Spleen (tissue), 11 donors: ENCODE data around the gene SRD5A2. TPM values are rescaled to one million over a fixed set of nuclear protein-coding genes. Genes with fewer than 3 reads are reported as not detected.
"Not testable (repeated sequence)": the region's sequence is repeated elsewhere in the genome, so short reads cannot be mapped to it uniquely, and the experiment has no call there.

ENCODE experiments used
- DNase-seq: peaks from one replicate; pipeline ENCODE4 v3.0.0-alpha.2; 2020
- H3K27ac ChIP-seq, 8 donors: fragments of 200-600 bp; sonication (generic) in 7 of 8; 1 replicate in 4 of 8; 2 replicates in 4 of 8; pipeline versions ENCODE4 v1.5.0 to v1.8.0; 2016 to 2021; ENCODE audit warnings: inconsistent platforms in 4 of 8, mild to moderate bottlenecking in 4 of 8, moderate library complexity in 1 of 8
- H3K27me3 ChIP-seq, 7 donors: fragments of 200-600 bp; sonication (generic) in 6 of 7; replicated peaks in 1 of 7; 1 replicate in 4 of 7; 2 replicates in 3 of 7; pipeline versions ENCODE4 v1.5.0 to v1.8.0; 2016 to 2021; ENCODE audit warnings: inconsistent platforms in 3 of 7, mild to moderate bottlenecking in 1 of 7
- H3K36me3 ChIP-seq, 6 donors: fragments of 200-600 bp; sonication (generic) in 5 of 6; 1 replicate in 4 of 6; 2 replicates in 2 of 6; pipeline versions ENCODE4 v1.5.0 to v1.8.0; 2016 to 2021; ENCODE audit warnings: inconsistent platforms in 2 of 6
- H3K4me1 ChIP-seq, 6 donors: fragments of 200-600 bp; sonication (generic) in 5 of 6; 1 replicate in 3 of 6; 2 replicates in 3 of 6; pipeline versions ENCODE4 v1.5.0 to v1.8.0; 2016 to 2021; ENCODE audit warnings: inconsistent platforms in 3 of 6
- H3K4me3 ChIP-seq, 8 donors: fragments of 200-600 bp; sonication (generic) in 7 of 8; 1 replicate in 4 of 8; 2 replicates in 4 of 8; pipeline versions ENCODE4 v1.5.0 to v1.8.0; 2016 to 2021; ENCODE audit warnings: inconsistent platforms in 4 of 8, mild to moderate bottlenecking in 4 of 8, moderate library complexity in 2 of 8
- H3K9me3 ChIP-seq, 8 donors: fragments of 200-600 bp; sonication (generic) in 7 of 8; 1 replicate in 4 of 8; 2 replicates in 4 of 8; pipeline versions ENCODE4 v1.5.0 to v1.8.0; 2016 to 2021; ENCODE audit warnings: inconsistent platforms in 4 of 8
- POLR2A ChIP-seq, 3 donors: fragments of 450-650 bp; IDR thresholded peaks; one replicate each; pipeline ENCODE4 v1.5.1; 2017; ENCODE audit warnings: antibody characterized with exemption in 3 of 3, mild to moderate bottlenecking in 1 of 3
- POLR2AphosphoS5 ChIP-seq, 3 donors: sonication (generic); formaldehyde crosslinking; IDR thresholded peaks; one replicate each; pipeline ENCODE4 v1.5.1; 2017; ENCODE audit warnings: antibody characterized with exemption in 3 of 3
- WGBS, 5 donors: extraction: QIAGEN DNeasy Blood & Tissue Kit in 3 of 5; methylation state at CpG; one replicate each; pipeline versions ENCODE4 v1.1.5 to v1.1.7; 2013 to 2018; 5-methylcytosine and 5-hydroxymethylcytosine counted together
- intact Hi-C: fragments of 100-400 bp; cut with DNase I; formaldehyde crosslinking; loops from one replicate; pipeline ENCODE4 v1.15.0; 2023; ENCODE audit warnings: low total_unique reads
- polyA plus RNA-seq, 3 donors: library from polyadenylated mRNA; stranded (reverse); fragments of 200-250 nt; gene quantifications; one replicate each; pipeline ENCODE4 v1.2.1, GENCODE V29; 2013
- total RNA-seq, 7 donors: library from RNA; depleted of rRNA in 3 of 7; stranded (reverse); fragments of >200 nt in 3 of 7; fragmentation: NEBNext Ultra II Directional in 4 of 7; extraction: Animal tissue kit (Norgen Biotek cat#: 25700) in 4 of 7; gene quantifications; one replicate each; pipeline versions ENCODE4 v1.1.0 to v1.2.1, GENCODE V29; 2016 to 2021
- TF ChIP-seq, protein P1 (sequence below), 11 experiments: fragments of 200-600 bp in 7 of 11; fragments of 450-650 bp in 4 of 11; sonication (generic) in 4 of 11; IDR thresholded peaks in 8 of 11; conservative IDR thresholded peaks in 3 of 11; 1 replicate in 7 of 11; 2 replicates in 4 of 11; pipeline versions ENCODE4 v1.4.0 to v1.8.0; 2016 to 2021; ENCODE audit warnings: antibody characterized with exemption in 11 of 11, inconsistent platforms in 4 of 11, mild to moderate bottlenecking in 1 of 11
- donor health status: healthy with polysubstance abuse.
- donor health status: DM: no; HTN: no; CAD: no; lungs with moderate emphysema.
- donor health status: DM: no; HTN: no; CAD: no.
- donor health status: Bipolar disorder and iron deficiency.
- donor health status: healthy.
- donor health status: DM: no; HTN: no; CAD: no.
- donor health status: DM: yes; HTN: yes; CAD: no.

SRD5A2 gene
- total and polyA plus RNA-seq, 10 donors = 0.02 to 0.06 TPM; not detected in 8

DNA sequence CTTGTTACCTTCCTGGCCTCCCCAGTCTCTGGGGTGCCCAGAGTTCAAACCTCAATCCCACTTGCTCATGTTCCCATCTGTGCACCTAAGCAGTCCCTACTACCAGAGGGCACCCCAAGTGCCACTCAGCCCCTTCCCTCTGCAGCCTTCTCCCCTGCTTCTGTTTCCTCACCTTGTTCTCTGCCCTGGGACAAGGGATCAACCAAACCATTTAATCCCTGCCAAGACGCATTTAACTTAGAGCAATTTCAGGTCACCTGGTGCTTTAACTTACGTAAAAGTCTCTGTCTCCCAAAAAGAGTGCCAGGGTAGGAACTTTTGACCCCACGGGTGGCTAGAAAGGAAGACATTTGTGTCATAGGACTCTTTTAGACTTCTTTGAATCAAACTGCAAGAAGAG is 67.2 kb downstream of the SRD5A2 start:
- 84 to 97% (median 94%) methylated on average over 3 of the region's 3 CpGs for WGBS, 5 donors
- Histone ChIP-seq H3K27me3 (peaks cover 0 to 7% (median 0%) of the 10 kb centered on the region in 7 donors), H3K9me3 (no peaks in the 10 kb centered on the region), H3K27ac (no peak overlapping the region), H3K36me3 (no peaks in the 10 kb centered on the region), H3K4me3 (no peak overlapping the region), H3K4me1 (no peaks in the 10 kb centered on the region)
- intact Hi-C loops = no loop called here
- TF ChIP-seq POLR2A (IDR thresholded peaks at IDR 0.05) = no peak
- TF ChIP-seq POLR2AphosphoS5 (IDR thresholded peaks at IDR 0.05) = no peak
- TF ChIP-seq, protein P1, sequence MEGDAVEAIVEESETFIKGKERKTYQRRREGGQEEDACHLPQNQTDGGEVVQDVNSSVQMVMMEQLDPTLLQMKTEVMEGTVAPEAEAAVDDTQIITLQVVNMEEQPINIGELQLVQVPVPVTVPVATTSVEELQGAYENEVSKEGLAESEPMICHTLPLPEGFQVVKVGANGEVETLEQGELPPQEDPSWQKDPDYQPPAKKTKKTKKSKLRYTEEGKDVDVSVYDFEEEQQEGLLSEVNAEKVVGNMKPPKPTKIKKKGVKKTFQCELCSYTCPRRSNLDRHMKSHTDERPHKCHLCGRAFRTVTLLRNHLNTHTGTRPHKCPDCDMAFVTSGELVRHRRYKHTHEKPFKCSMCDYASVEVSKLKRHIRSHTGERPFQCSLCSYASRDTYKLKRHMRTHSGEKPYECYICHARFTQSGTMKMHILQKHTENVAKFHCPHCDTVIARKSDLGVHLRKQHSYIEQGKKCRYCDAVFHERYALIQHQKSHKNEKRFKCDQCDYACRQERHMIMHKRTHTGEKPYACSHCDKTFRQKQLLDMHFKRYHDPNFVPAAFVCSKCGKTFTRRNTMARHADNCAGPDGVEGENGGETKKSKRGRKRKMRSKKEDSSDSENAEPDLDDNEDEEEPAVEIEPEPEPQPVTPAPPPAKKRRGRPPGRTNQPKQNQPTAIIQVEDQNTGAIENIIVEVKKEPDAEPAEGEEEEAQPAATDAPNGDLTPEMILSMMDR (IDR thresholded peaks at IDR 0.05 in 8 of 11, conservative IDR thresholded peaks at IDR 0.05 in 3 of 11) = no peak
- DNase-seq = no peak

DNA sequence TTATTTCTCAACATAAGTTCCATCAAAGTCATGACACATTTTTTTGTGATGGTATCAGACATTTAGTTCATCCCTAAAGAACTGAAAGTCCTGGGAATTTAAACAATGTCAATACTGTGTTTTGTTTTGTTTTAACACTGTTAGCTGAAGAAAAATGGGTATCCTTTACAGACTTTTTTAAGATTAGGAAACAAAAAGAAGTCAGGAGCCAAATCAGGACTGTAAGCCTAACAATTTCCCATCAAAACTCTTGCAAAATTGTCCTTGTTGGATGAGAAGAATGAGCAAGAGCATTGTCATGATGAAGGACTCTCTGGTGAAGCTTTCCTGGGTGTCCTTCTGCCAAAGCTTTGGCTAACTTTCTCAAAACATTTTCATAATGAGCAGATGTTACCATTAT is 69.4 kb downstream of the SRD5A2 start:
- H3K9me3 ChIP-seq = no peaks in the 10 kb centered on the region
- no peak overlapping the region for H3K4me3 ChIP-seq
- no peaks in the 10 kb centered on the region for H3K4me1 ChIP-seq
- H3K27me3 ChIP-seq = no peaks in the 10 kb centered on the region
- DNase-seq = no peak
- no peak for TF ChIP-seq POLR2AphosphoS5 (IDR thresholded peaks at IDR 0.05)
- TF ChIP-seq, protein P1 (IDR thresholded peaks at IDR 0.05 in 8 of 11, conservative IDR thresholded peaks at IDR 0.05 in 3 of 11) = no peak
- TF ChIP-seq POLR2A (IDR thresholded peaks at IDR 0.05) = no peak
- no peaks in the 10 kb centered on the region for H3K36me3 ChIP-seq
- H3K27ac ChIP-seq = no peak overlapping the region
- intact Hi-C loops = no loop called here

DNA sequence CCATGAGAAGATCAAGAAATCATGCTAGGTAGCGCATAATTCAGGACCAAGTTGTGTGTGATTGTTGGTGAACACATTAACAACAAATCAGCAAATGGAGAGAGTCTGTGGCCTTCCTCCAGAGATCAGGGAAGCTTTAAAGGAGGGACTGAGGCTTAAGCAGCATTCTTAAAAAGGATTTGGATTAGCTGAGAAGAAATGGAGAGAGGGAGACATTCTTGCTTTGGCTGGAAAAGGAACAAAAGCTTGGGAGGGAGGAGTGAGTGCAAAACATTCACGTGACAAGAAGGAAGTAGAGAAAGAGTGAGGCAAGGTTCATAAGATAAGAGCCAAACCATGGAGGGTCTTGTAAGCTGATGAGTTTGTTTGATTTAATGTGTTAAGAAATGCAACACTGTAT is 75.6 kb downstream of the SRD5A2 start:
- DNase-seq = no peak
- no peak for TF ChIP-seq POLR2A (IDR thresholded peaks at IDR 0.05)
- TF ChIP-seq POLR2AphosphoS5 (IDR thresholded peaks at IDR 0.05) = no peak
- TF ChIP-seq, protein P1 (IDR thresholded peaks at IDR 0.05 in 8 of 11, conservative IDR thresholded peaks at IDR 0.05 in 3 of 11) = no peak
- H3K27ac ChIP-seq = no peak overlapping the region
- intact Hi-C loops = no loop called here
- H3K36me3 ChIP-seq = no peaks in the 10 kb centered on the region
- no peak overlapping the region for H3K4me3 ChIP-seq
- H3K4me1 ChIP-seq = no peaks in the 10 kb centered on the region
- 51 to 70% (median 62%) methylated on average over 2 of the region's 2 CpGs for WGBS, 5 donors
- H3K9me3 ChIP-seq = peaks cover 0 to 5% (median 0%) of the 10 kb centered on the region in 8 donors
- no peaks in the 10 kb centered on the region for H3K27me3 ChIP-seq

DNA sequence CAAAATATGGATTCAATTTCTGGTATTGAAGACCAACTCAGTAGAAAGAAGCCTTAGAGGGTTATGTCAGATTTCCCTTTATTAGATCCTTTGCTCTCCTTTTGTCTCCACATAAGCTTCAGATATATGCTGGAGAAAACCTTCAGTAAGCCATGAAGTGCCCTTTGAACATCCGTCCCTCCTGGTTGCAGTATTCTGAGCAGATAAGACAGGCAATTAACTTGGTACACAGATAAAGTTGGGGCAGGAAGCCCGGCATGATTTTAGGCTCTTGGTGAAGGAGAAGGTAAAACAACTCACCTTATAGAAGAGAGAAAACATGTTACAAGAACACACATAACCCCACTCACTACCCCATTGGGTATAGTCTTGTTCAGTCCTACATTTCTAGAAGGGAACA is 76.4 kb downstream of the SRD5A2 start:
- TF ChIP-seq POLR2AphosphoS5 (IDR thresholded peaks at IDR 0.05) (no peak), POLR2A (IDR thresholded peaks at IDR 0.05) (no peak)
- TF ChIP-seq, protein P1 (IDR thresholded peaks at IDR 0.05 in 8 of 11, conservative IDR thresholded peaks at IDR 0.05 in 3 of 11) = no peak
- no peaks in the 10 kb centered on the region for H3K36me3 ChIP-seq
- no peaks in the 10 kb centered on the region for H3K4me1 ChIP-seq
- 83 to 94% (median 91%) methylated on average over 2 of the region's 2 CpGs for WGBS, 5 donors
- DNase-seq = no peak
- H3K4me3 ChIP-seq = no peak overlapping the region
- no peaks in the 10 kb centered on the region for H3K27me3 ChIP-seq
- peaks cover 0 to 5% (median 0%) of the 10 kb centered on the region in 8 donors for H3K9me3 ChIP-seq
- intact Hi-C loops = no loop called here
- H3K27ac ChIP-seq = no peak overlapping the region

DNA sequence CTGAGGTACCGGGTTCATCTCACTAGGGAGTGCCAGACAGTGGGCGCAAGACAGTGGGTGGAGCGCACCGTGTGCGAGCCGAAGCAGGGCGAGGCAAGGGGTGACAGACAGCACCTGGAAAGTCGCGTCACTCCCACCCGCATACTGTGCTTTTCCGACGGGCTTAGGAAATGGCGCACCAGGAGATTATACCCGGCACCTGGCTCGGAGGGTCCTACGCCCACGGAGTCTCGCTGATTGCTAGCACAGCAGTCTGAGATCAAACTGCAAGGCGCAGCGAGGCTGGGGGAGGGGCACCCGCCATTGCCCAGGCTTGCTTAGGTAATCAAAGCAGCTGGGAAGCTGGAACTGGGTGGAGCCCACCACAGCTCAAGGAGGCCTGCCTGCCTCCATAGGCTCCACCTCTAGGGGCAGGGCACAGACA is 84.3 kb downstream of the SRD5A2 start:
- intact Hi-C loops, H3K27ac ChIP-seq, H3K4me1 ChIP-seq, H3K4me3 ChIP-seq, H3K27me3 ChIP-seq, DNase-seq, H3K36me3 ChIP-seq: not testable (repeated sequence)
- peaks cover 0 to 10% (median 0%) of the 10 kb centered on the region in 8 donors for H3K9me3 ChIP-seq
- WGBS, 5 donors = 81 to 89% (median 86%) methylated on average over 21 of the region's 21 CpGs

DNA sequence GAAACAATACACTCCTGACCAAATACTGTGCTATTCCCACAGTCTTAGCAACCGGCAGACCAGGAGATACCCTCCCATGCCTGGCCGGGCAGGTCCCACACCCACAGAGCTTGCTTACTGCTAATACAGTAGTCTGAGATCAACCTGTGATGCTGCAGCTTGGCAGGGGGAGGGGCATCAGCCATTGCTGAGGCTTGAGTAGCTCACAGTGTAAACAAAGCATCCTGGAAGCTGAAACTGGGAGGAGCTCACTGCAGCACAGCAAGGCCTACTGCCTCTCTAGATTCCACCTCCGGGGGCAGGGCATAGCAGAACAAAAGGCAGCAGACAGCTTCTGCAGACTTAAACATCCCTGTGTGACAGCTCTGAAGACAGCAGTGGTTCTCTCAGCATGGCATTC is 91.4 kb downstream of the SRD5A2 start:
- WGBS, 5 donors = 68 to 83% (median 69%) methylated on average over 3 of the region's 3 CpGs
- intact Hi-C loops = not testable (repeated sequence)

More for the DNA sequence above, 91.4 kb downstream of the SRD5A2 start:
- DNase-seq, H3K4me1 ChIP-seq, H3K4me3 ChIP-seq, H3K36me3 ChIP-seq, H3K9me3 ChIP-seq, H3K27ac ChIP-seq: not testable (repeated sequence)
- H3K27me3 ChIP-seq = peaks cover 0 to 49% (median 6%) of the 10 kb centered on the region in 7 donors
